ENCODE data around the gene KIF25.

Gene KIF25

DNA sequence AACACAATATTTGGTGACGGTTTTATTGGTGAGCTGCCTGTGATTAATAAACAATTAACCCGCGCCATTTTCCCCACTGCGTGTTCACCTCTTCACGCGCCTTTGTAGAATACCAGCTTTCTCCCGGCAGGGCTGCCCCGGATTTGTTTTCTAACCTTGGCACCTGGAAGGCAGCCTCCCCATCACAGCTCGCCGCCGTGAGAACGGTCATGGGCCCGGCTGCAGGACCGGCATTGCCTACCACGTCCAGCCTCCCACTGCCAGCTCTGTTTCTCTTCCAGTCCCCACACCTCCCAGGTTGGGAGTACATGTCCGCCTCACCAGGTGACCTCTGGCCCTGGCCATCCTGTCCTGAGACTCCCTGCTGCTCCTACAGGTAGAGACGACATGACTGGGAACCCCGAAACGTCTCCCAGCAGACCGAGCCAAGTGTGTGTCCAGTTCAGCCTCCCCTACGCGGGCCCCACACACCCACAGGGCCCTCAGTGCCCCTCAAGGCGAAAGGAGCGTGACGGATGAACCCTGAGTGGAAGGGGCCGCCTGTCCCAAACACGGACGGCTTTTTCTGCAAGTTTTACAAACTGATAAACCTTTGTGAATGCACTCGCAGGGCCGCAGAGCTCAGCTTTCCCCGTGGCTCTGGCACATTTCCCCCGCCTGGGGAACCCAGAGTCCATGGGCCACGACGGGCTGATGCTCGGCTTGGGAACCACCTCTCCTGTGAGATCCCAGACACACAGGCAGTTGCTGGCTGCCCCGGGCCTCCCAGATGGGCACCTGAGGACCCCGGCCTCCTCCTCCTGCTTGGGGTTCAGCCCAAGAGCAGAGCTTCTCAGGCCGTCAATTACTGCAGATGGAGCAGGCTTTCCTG, 55.9 kb downstream of the KIF25 start:
- DNase-seq, result no peak

GRCh38 chr6:168053957-168054471, 56.5 kb downstream of the KIF25 start:
- DNase-seq, result no peak

- DNase-seq, result no peak
Observed at GRCh38 chr6:168054765-168055560, 57.5 kb downstream of the KIF25 start.

- no peak for DNase-seq
Observed at GRCh38 chr6:168055696-168056489, 58.4 kb downstream of the KIF25 start.

- no peak for DNase-seq
Observed at GRCh38 chr6:168056892-168057527, 59.5 kb downstream of the KIF25 start.

DNA sequence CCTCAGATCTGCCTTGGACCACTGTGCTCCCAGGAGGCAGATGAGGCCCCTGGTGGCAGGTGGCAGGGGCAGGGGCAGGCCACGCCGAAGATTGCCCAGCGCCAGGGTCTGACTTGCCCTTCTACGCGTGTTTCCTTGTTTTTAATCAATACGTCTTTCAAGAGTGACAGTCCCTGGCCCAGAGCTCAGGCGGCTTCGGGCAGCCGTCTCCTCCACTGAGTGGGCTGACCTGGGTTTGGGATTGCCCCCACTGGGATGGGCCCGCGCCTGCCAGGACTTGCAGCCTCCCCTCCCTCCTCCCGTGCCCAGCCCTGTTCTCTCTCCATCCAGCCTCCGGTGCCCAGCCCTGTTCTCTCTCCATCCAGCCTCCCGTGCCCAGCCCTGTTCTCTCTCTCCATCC, 60.4 kb downstream of the KIF25 start:
- DNase-seq, result no peak

DNA sequence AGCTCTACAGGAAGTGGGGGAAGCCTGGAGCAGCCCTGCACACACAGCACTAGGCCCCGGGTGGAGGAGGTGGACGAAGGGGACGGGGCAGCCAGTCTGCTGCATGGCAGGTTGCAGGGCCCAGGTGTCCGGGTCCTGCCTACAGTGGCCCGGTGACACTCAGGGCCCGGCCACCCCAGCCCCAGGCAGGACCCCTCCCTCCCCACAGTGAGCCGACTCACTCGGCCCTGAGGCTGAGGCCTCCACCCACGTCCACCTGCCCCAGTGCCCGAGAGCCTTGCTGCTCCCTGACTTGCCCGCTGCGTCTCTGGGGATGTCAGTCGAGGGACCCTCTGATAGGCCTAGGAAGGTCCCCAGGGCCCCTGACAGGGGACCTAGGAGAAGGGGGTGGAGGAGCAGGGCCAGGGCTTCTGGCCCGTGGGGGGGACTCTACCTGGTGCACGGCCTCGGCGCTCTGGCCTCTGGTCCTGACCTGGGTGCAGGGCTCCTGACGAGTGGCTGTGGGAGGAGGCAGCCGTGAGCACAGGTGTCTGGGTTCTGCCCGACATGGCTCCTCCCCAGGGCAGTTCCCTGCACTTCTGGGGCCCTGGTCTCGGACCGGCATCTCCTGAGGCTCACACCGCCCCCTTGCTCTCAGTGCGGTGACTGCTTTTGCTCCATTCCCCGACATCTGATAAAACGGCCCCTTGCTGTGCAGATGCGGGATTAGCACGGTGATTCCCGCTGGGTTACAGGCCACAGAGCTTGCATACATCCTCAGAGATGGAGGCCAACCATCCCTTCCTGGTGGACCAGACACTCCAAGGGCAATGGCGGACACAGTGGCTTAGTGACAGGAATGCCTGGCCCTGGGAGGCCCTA, 61.5 kb downstream of the KIF25 start:
- no peak for DNase-seq

DNA sequence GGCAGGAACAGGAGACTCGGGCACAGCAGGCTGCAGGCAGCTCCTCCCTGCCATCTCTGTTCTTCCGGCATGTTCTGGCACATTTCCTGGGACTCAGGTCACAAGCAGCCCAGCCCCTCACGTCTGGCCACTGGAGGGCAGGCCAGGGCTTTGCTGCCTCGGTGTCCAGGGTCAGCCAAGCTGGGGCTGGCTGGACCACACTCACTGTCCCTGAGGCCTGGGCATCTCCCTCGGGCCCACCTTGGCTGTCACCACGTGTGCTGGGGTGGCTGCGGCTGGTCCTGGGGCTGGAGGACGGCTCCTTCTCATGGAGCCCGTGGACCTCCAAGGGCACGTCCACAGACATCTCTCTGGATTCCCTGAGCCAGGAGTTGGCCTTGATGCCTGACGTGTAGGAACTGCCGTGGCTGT, 63.1 kb downstream of the KIF25 start:
- DNase-seq, result no peak

GRCh38 chr6:168061269-168062210, 64.1 kb downstream of the KIF25 start:
- DNase-seq, result no peak

GRCh38 chr6:168062346-168063289, 65.1 kb downstream of the KIF25 start:
- no peak for DNase-seq

DNA sequence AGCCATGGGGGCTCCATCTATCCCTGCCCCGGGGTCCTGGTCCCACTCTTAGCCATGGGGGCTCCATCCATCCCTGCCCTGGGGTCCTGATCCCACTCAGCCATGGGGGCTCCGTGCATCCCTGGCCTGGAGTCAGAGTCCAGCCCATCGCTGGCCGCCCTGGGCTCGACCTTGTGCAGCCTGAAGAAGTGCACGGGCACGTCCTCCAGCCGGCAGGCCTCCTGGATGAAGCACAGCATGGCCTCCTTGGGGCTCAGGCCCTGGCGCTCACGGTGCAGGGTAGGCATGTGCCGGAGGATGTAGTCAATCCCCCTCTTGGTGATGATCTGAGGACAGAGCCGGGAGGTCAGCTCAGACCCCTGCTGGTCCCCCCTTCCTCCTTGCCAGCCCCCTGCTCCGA, 66.0 kb downstream of the KIF25 start:
- DNase-seq, result no peak

GRCh38 chr6:168064226-168064807, 66.8 kb downstream of the KIF25 start:
- DNase-seq, result no peak

GRCh38 chr6:168067081-168067759, 69.7 kb downstream of the KIF25 start:
- DNase-seq, result no peak

GRCh38 chr6:168070804-168071203, 73.3 kb downstream of the KIF25 start:
- DNase-seq, result no peak

GRCh38 chr6:168071620-168072019, 74.1 kb downstream of the KIF25 start:
- DNase-seq, result no peak

DNA sequence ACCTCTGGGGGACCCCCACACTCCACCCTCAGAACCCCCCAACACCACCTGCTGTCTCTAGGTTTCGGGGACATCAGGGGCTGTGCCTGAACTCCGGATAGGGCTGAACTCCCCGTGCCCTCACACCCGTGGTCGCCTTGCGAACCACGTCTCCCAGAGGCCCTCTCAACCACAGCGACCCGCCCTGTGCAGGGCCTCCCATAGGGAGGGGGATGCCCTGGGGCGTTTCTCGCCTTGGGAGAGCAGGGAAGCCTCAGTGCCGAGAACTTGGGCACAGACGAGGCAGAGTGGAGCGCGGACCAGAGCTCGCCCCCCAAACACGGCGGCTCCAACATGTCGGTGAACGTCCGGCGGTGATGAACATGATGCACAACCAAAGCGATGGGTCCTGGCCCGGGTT, 74.8 kb downstream of the KIF25 start:
- DNase-seq, result no peak

GRCh38 chr6:168072730-168073129, 75.3 kb downstream of the KIF25 start:
- no peak for DNase-seq
